HepG2 (cell line): ENCODE measurements around the gene EEPD1. TPM values are rescaled to one million over a fixed set of nuclear protein-coding genes. Genes with fewer than 3 reads are reported as not detected.

Experiments used
- ATAC-seq: fragments of 200-7000 bp; cut with Tn5 transposase; 3 replicates; pipeline ENCODE4 v1.9.1; 2020; ENCODE audit warnings: mild to moderate bottlenecking, moderate library complexity
- BruUV-seq: library from RNA; stranded (reverse); fragments of 400-500 nt; replicated peaks from 2 replicates; lab custom pipeline; 2021; lab: Mats Ljungman, UMichigan
- CTCF ChIA-PET: fragments of 300-600 bp; formaldehyde crosslinking; extraction: SDS; loops from one replicate; lab custom pipeline; 2021; ENCODE audit warnings: low total read pairs, inconsistent platforms, low intra/inter-chr PET ratio; lab: Yijun Ruan, JAX
- POLR2A ChIA-PET: fragments of 350-600 bp; sonication (Branson Sonifier 250); formaldehyde crosslinking; loops from one replicate; lab custom pipeline; 2020; ENCODE audit warnings: antibody characterized with exemption, inconsistent platforms; lab: Yijun Ruan, JAX
- DNase-seq: peaks from one replicate; pipeline ENCODE4 v3.0.0-alpha.2; 2015; ENCODE audit warnings: low spot score
- FAIRE-seq: peaks from 3 replicates; lab custom pipeline; 2011; peaks lifted over from hg19 to GRCh38; lab: Jason Lieb, UNC
- H2AFZ ChIP-seq: one replicate; pipeline ENCODE4 v1.6.1; 2011; ENCODE audit warnings: low read length, inconsistent platforms
- H3K27ac ChIP-seq: fragments of 300-600 bp; 3 replicates; pipeline ENCODE4 v1.8.0; 2011; ENCODE audit warnings: mixed run types, mild to moderate bottlenecking, mixed read lengths, low read length, inconsistent platforms; ENCODE audit not compliant: insufficient read depth; ENCODE audit errors: extremely low read length
- H3K27me3 ChIP-seq, 2 experiments: fragments of 200-600 bp in 1 of 2; 2 replicates in 1 of 2; 3 replicates in 1 of 2; pipeline versions ENCODE4 v1.6.0 to v1.8.0; 2011; ENCODE audit warnings: low read length in 2 of 2, mild to moderate bottlenecking in 2 of 2, moderate library complexity in 2 of 2, inconsistent platforms in 1 of 2; ENCODE audit not compliant: insufficient read depth in 2 of 2, control insufficient read depth in 1 of 2
- H3K36me3 ChIP-seq, 2 experiments: fragments of 200-600 bp in 1 of 2; replicated peaks in 1 of 2; 2 replicates in 1 of 2; 3 replicates in 1 of 2; pipeline versions ENCODE4 v1.5.1 to v1.8.0; 2011; ENCODE audit warnings: low read length in 2 of 2, inconsistent platforms in 1 of 2; ENCODE audit not compliant: insufficient read depth in 2 of 2, control insufficient read depth in 1 of 2
- H3K4me1 ChIP-seq: 2 replicates; pipeline ENCODE4 v1.5.1; 2012; ENCODE audit warnings: low read length, inconsistent platforms; ENCODE audit not compliant: insufficient read depth
- H3K4me2 ChIP-seq: 2 replicates; pipeline ENCODE4 v1.6.0; 2011; ENCODE audit warnings: low read depth, low read length, inconsistent platforms
- H3K4me3 ChIP-seq, 3 experiments: fragments of 200-600 bp in 1 of 3; sonication (generic), shearing (Covaris generic) in 1 of 3; replicated peaks in 1 of 3; 2 replicates each; pipeline ENCODE4 v1.5.1; 2011 to 2016; ENCODE audit warnings: low read length in 3 of 3, inconsistent platforms in 2 of 3, low read depth in 2 of 3, mild to moderate bottlenecking in 2 of 3, control low read depth in 1 of 3, mixed read lengths in 1 of 3; ENCODE audit not compliant: insufficient read depth in 1 of 3
- H3K79me2 ChIP-seq: one replicate; pipeline ENCODE4 v1.6.1; 2011; ENCODE audit warnings: low read length, inconsistent platforms; ENCODE audit not compliant: insufficient read depth
- H3K9ac ChIP-seq: 2 replicates; pipeline ENCODE4 v1.6.0; 2011; ENCODE audit warnings: mild to moderate bottlenecking, low read depth, low read length, inconsistent platforms; ENCODE audit not compliant: insufficient read depth
- H3K9me3 ChIP-seq: 2 replicates; pipeline ENCODE4 v1.5.1; 2012; ENCODE audit warnings: mild to moderate bottlenecking, low read length
- H4K20me1 ChIP-seq: 2 replicates; pipeline ENCODE4 v1.6.0; 2011; ENCODE audit warnings: inconsistent platforms, mild to moderate bottlenecking, low read length, moderate library complexity; ENCODE audit not compliant: insufficient read depth
- ATF6 ChIP-seq: sonication (generic); formaldehyde crosslinking; conservative IDR thresholded peaks from 2 replicates; pipeline ENCODE4 v1.4.0; 2020; ENCODE audit warnings: missing genetic modification reagents
- CBX5 ChIP-seq: sonication (generic); formaldehyde crosslinking; IDR thresholded peaks from 2 replicates; pipeline ENCODE4 v1.4.0; 2020; ENCODE audit warnings: missing genetic modification reagents, borderline replicate concordance
- MED8 ChIP-seq: sonication (generic); formaldehyde crosslinking; IDR thresholded peaks from 2 replicates; pipeline ENCODE4 v1.8.1; 2023; ENCODE audit warnings: mild to moderate bottlenecking, missing genetic modification reagents; ENCODE audit not compliant: insufficient replicate concordance
- NFKBIZ ChIP-seq: IDR thresholded peaks from 2 replicates; pipeline ENCODE4 v1.6.1; 2018; ENCODE audit warnings: missing genetic modification reagents, missing compliant biosample characterization
- SP5 ChIP-seq: IDR thresholded peaks from 2 replicates; pipeline ENCODE4 v1.6.1; 2016; ENCODE audit warnings: low read depth, borderline replicate concordance
- TCF7 ChIP-seq: sonication (generic); IDR thresholded peaks from 2 replicates; pipeline ENCODE4 v1.6.1; 2016; ENCODE audit warnings: antibody characterized with exemption, low read depth
- ZNF101 ChIP-seq: sonication (generic); formaldehyde crosslinking; IDR thresholded peaks from 2 replicates; pipeline ENCODE4 v1.4.0; 2020; ENCODE audit warnings: mild to moderate bottlenecking, low read depth, missing genetic modification reagents, borderline replicate concordance
- ZNF251 ChIP-seq: sonication (generic); formaldehyde crosslinking; IDR thresholded peaks from 2 replicates; pipeline ENCODE4 v1.9.0; 2021; ENCODE audit warnings: mild to moderate bottlenecking, missing genetic modification reagents
- ZNF382 ChIP-seq: sonication (generic); formaldehyde crosslinking; IDR thresholded peaks from 2 replicates; pipeline ENCODE4 v1.5.0; 2020; ENCODE audit warnings: missing genetic modification reagents, mild to moderate bottlenecking, borderline replicate concordance
- ZNF567 ChIP-seq: sonication (generic); formaldehyde crosslinking; IDR thresholded peaks from 2 replicates; pipeline ENCODE4 v1.8.1; 2023; ENCODE audit warnings: mild to moderate bottlenecking, missing genetic modification reagents, borderline replicate concordance
- ZNF572 ChIP-seq: sonication (generic); formaldehyde crosslinking; IDR thresholded peaks from 2 replicates; pipeline ENCODE4 v1.5.1; 2020; ENCODE audit warnings: mild to moderate bottlenecking, missing genetic modification reagents
- ZNF878 ChIP-seq: sonication (generic); formaldehyde crosslinking; IDR thresholded peaks from 2 replicates; pipeline ENCODE4 v1.8.1; 2023; ENCODE audit warnings: mild to moderate bottlenecking, missing genetic modification reagents, moderate library complexity
- WGBS: methylation state at CpG from one replicate; pipeline ENCODE4 v1.1.6; 2017; ENCODE audit warnings: low lambda C conversion rate; 5-methylcytosine and 5-hydroxymethylcytosine counted together
- in situ Hi-C: cut with HindIII; loops from 2 replicates; pipeline ENCODE4 v1.10.0; 2017; ENCODE audit warnings: low pct_unique_long_range_greater_than_20kb; ENCODE audit not compliant: extremely low pct_ligation_motif_present
- intact Hi-C: fragments of 100-400 bp; cut with micrococcal nuclease; formaldehyde crosslinking; loops from one replicate; pipeline ENCODE4 v1.10.0; 2022; ENCODE audit not compliant: unreplicated experiment
- polyA plus RNA-seq, 8 experiments: library from polyadenylated mRNA; depleted of rRNA in 3 of 8; stranded (reverse) in 7 of 8; unstranded in 1 of 8; fragments of >200 nt; fragmentation: Illumina TruSeq in 4 of 8; extraction: Trizol in 4 of 8; gene quantifications; 2 replicates each; pipeline versions ENCODE4 v1.2.1 to v1.2.3, GENCODE V29; 2011 to 2016; ENCODE audit warnings: low read depth in 4 of 8, missing spikeins in 1 of 8, mixed read lengths in 1 of 8; ENCODE audit not compliant: insufficient read depth in 1 of 8
- total RNA-seq, 5 experiments: library from RNA; depleted of rRNA; stranded (reverse); fragments of >200 nt; fragmentation: Illumina TruSeq; extraction: Trizol; gene quantifications; 2 replicates each; pipeline ENCODE4 v1.2.3, GENCODE V29; 2016; ENCODE audit warnings: low read depth in 1 of 5
- TF ChIP-seq, protein P1 (sequence below): sonication (generic); formaldehyde crosslinking; IDR thresholded peaks from 2 replicates; pipeline ENCODE4 v1.8.0; 2022; ENCODE audit warnings: mild to moderate bottlenecking, missing genetic modification reagents, moderate library complexity
- TF ChIP-seq, protein P2 (sequence below): sonication (generic); formaldehyde crosslinking; conservative IDR thresholded peaks from 2 replicates; pipeline ENCODE4 v1.4.0; 2020; ENCODE audit warnings: missing genetic modification reagents
- TF ChIP-seq, protein P3 (sequence below): IDR thresholded peaks from 2 replicates; pipeline ENCODE4 v1.6.1; 2016; ENCODE audit warnings: missing biosample characterization, missing genetic modification reagents, low read depth

Gene EEPD1
- total and polyA plus RNA-seq, 2 of the 13 experiments (the other 11 are each of a cell fraction or from before 2014, with no cell fraction given): 10.1 to 16.4 TPM

- TF ChIP-seq ATF6 (CRISPR knock-in tag): no peak
- no peak for TF ChIP-seq SP5 (CRISPR knock-in tag)
- TF ChIP-seq, protein P1, sequence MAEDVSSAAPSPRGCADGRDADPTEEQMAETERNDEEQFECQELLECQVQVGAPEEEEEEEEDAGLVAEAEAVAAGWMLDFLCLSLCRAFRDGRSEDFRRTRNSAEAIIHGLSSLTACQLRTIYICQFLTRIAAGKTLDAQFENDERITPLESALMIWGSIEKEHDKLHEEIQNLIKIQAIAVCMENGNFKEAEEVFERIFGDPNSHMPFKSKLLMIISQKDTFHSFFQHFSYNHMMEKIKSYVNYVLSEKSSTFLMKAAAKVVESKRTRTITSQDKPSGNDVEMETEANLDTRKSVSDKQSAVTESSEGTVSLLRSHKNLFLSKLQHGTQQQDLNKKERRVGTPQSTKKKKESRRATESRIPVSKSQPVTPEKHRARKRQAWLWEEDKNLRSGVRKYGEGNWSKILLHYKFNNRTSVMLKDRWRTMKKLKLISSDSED: no peak
- no peak for TF ChIP-seq ZNF101 (CRISPR knock-in tag)
These were observed 155.0 kb downstream of the EEPD1 start (continued) for GRCh38 chr7:36308031-36308430.

DNA sequence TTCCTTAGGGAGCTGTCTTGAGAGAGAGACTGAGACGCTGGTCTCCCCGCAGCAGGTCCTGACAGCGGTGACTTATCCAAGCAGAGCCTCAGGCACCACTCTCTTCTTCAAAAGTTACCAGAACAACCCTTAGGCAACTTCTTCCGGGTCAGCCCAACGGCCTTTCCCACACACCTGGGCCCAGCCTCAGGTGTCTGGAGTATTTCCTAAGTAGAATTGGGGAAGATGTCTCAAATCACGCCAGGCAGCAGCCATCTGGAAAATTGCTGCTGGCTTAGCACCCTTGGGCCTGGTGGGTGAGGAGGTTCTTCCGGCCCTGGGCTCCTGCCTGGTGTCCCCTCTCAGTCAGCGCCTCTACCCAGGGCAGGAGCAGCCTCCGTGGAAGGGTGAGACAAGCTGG, 156.2 kb downstream of the EEPD1 start:
- H3K9ac ChIP-seq: no peak overlapping the region
- TF ChIP-seq TCF7 (no peak), ZNF878 (CRISPR knock-in tag) (no peak), CBX5 (CRISPR knock-in tag) (no peak), ZNF572 (CRISPR knock-in tag) (no peak), ZNF382 (no peak), ZNF251 (no peak), MED8 (CRISPR knock-in tag) (no peak), NFKBIZ (CRISPR knock-in tag) (no peak), ZNF567 (no peak)
- TF ChIP-seq, protein P2, sequence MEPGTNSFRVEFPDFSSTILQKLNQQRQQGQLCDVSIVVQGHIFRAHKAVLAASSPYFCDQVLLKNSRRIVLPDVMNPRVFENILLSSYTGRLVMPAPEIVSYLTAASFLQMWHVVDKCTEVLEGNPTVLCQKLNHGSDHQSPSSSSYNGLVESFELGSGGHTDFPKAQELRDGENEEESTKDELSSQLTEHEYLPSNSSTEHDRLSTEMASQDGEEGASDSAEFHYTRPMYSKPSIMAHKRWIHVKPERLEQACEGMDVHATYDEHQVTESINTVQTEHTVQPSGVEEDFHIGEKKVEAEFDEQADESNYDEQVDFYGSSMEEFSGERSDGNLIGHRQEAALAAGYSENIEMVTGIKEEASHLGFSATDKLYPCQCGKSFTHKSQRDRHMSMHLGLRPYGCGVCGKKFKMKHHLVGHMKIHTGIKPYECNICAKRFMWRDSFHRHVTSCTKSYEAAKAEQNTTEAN: no peak
- TF ChIP-seq, protein P1: no peak
- TF ChIP-seq, protein P3, sequence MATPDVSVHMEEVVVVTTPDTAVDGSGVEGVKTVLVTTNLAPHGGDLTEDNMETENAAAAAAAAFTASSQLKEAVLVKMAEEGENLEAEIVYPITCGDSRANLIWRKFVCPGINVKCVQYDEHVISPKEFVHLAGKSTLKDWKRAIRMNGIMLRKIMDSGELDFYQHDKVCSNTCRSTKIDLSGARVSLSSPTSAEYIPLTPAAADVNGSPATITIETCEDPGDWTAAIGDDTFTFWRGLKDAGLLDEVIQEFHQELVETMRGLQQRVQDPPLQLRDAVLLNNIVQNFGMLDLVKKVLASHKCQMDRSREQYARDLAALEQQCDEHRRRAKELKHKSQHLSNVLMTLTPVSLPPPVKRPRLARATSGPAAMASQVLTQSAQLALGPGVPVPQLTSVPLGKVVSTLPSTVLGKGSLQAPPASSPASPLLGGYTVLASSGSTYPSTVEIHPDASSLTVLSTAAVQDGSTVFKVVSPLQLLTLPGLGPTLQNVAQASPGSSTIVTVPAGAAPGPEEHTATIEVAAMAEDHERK (CRISPR knock-in tag): no peak

More for the DNA sequence above, 156.2 kb downstream of the EEPD1 start:
- no peaks in the 10 kb centered on the region for H4K20me1 ChIP-seq
- H3K27me3 ChIP-seq: no peaks in the 10 kb centered on the region; a peak in 1 of 5 replicates
- in situ Hi-C loops (loop anchor here (25.0 kb wide), 1 partner anchor 597 kb away; no protein-coding TSS in a partner anchor), intact Hi-C loops (no loop called here)
- ChIA-PET CTCF (no interaction called here), POLR2A (no interaction called here)
- BruUV-seq: no TSS peak
- H3K4me1 ChIP-seq: peaks cover 20% of the 10 kb centered on the region
- no peaks in the 10 kb centered on the region for H3K79me2 ChIP-seq
- no peak overlapping the region for H2AFZ ChIP-seq
- ATAC-seq (peak; percentile 15; the same call in 1 of the 3 replicates), FAIRE-seq (no peak), DNase-seq (no peak)
- no peak overlapping the region for H3K27ac ChIP-seq
- WGBS: 65% methylated on average over 7 of the region's 9 CpGs
- no peaks in the 10 kb centered on the region for H3K9me3 ChIP-seq
- no peaks in the 10 kb centered on the region for H3K36me3 ChIP-seq
- H3K4me2 ChIP-seq: no peak overlapping the region
- H3K4me3 ChIP-seq: no peak overlapping the region
